ENCODE data around the gene STXBP5. TPM values are rescaled to one million over a fixed set of nuclear protein-coding genes. Genes with fewer than 3 reads are reported as not detected.

STXBP5 gene
- total and polyA plus RNA-seq, 2 experiments from 2014 or later: 11.1 to 30.3 TPM

GRCh38 chr6:147255948-147256674 is 51.9 kb downstream of the STXBP5 start:
- Histone ChIP-seq H3K9me2 (replicated peaks; ENCODE audit: insufficient read depth) (no peaks in the 10 kb centered on the region), H3K79me2 (no peaks in the 10 kb centered on the region), H3K9me3 (ENCODE audit: low read depth) (no peaks in the 10 kb centered on the region), H3K4me3 (no peak overlapping the region), H3K4me1 (ENCODE audit: insufficient read depth) (no peaks in the 10 kb centered on the region), H3K36me3 (replicated peaks; ENCODE audit: insufficient read depth, low read depth) (no peaks in the 10 kb centered on the region), H3K4me2 (no peak overlapping the region), H4K20me1 (ENCODE audit: insufficient read depth, poor library complexity, severe bottlenecking) (no peaks in the 10 kb centered on the region), H3K27me3 (no peaks in the 10 kb centered on the region), H2AFZ (no peak overlapping the region), H3K27ac (no peak overlapping the region)
- no peak for DNase-seq (ENCODE audit: low spot score)
- 98% methylated on average over 3 of the region's 3 CpGs for WGBS (ENCODE audit: low lambda C conversion rate, missing lambda C conversion rate)
- TF ChIP-seq EZH2phosphoT487 (IDR thresholded peaks at IDR 0.05; ENCODE audit: low read depth, severe bottlenecking, unreplicated experiment) (no peak), CTCF (IDR thresholded peaks at IDR 0.05; ENCODE audit: poor library complexity) (no peak), EZH2 (IDR thresholded peaks at IDR 0.05; ENCODE audit: borderline replicate concordance) (no peak)

- H3K9me3 ChIP-seq (ENCODE audit: low read depth): no peaks in the 10 kb centered on the region
- no peaks in the 10 kb centered on the region for H3K79me2 ChIP-seq
- TF ChIP-seq EZH2phosphoT487 (IDR thresholded peaks at IDR 0.05; ENCODE audit: low read depth, severe bottlenecking, unreplicated experiment) (no peak), EZH2 (IDR thresholded peaks at IDR 0.05; ENCODE audit: borderline replicate concordance) (no peak), CTCF (IDR thresholded peaks at IDR 0.05; ENCODE audit: poor library complexity) (no peak)
- no peaks in the 10 kb centered on the region for H3K4me1 ChIP-seq (ENCODE audit: insufficient read depth)
- H3K4me3 ChIP-seq: no peak overlapping the region
- no peaks in the 10 kb centered on the region for H3K27me3 ChIP-seq
- no peaks in the 10 kb centered on the region for H3K36me3 ChIP-seq (replicated peaks; ENCODE audit: insufficient read depth, low read depth)
- no peaks in the 10 kb centered on the region for H3K9me2 ChIP-seq (replicated peaks; ENCODE audit: insufficient read depth)
- H2AFZ ChIP-seq: no peak overlapping the region
- no peak for DNase-seq (ENCODE audit: low spot score)
- 89% methylated on average over 5 of the region's 5 CpGs for WGBS (ENCODE audit: low lambda C conversion rate, missing lambda C conversion rate)
- H4K20me1 ChIP-seq (ENCODE audit: insufficient read depth, poor library complexity, severe bottlenecking): no peaks in the 10 kb centered on the region
- no peak overlapping the region for H3K27ac ChIP-seq
- H3K4me2 ChIP-seq: no peak overlapping the region
Measured at GRCh38 chr6:147257760-147258159, 53.5 kb downstream of the STXBP5 start.

- Histone ChIP-seq H3K9me2 (replicated peaks; ENCODE audit: insufficient read depth) (no peaks in the 10 kb centered on the region), H3K4me3 (no peak overlapping the region), H2AFZ (no peak overlapping the region), H3K4me1 (ENCODE audit: insufficient read depth) (no peaks in the 10 kb centered on the region), H3K79me2 (no peaks in the 10 kb centered on the region), H3K4me2 (no peak overlapping the region), H3K27me3 (no peaks in the 10 kb centered on the region), H3K9me3 (ENCODE audit: low read depth) (no peaks in the 10 kb centered on the region), H4K20me1 (ENCODE audit: insufficient read depth, poor library complexity, severe bottlenecking) (no peaks in the 10 kb centered on the region), H3K27ac (no peak overlapping the region), H3K36me3 (replicated peaks; ENCODE audit: insufficient read depth, low read depth) (no peaks in the 10 kb centered on the region)
- TF ChIP-seq EZH2phosphoT487 (IDR thresholded peaks at IDR 0.05; ENCODE audit: low read depth, severe bottlenecking, unreplicated experiment): no peak
- TF ChIP-seq CTCF (IDR thresholded peaks at IDR 0.05; ENCODE audit: poor library complexity): no peak
- TF ChIP-seq EZH2 (IDR thresholded peaks at IDR 0.05; ENCODE audit: borderline replicate concordance): no peak
- no peak for DNase-seq (ENCODE audit: low spot score)
- 98% methylated on average over 2 of the region's 2 CpGs for WGBS (ENCODE audit: low lambda C conversion rate, missing lambda C conversion rate)
Measured at GRCh38 chr6:147260091-147260490, 55.9 kb downstream of the STXBP5 start.

Data from hepatocyte (in vitro differentiated cells).